Vein endothelial cell (primary cell): ENCODE data around the gene LDLRAD4. TPM values are rescaled to one million over a fixed set of nuclear protein-coding genes. Genes with fewer than 3 reads are reported as not detected.

Experiments
- small RNA-seq: library from RNA; depleted of rRNA; stranded (forward); fragments of <200 nt; gene quantifications from one replicate; pipeline ENCODE3, GENCODE V24; 2012
- total RNA-seq: library from RNA; depleted of rRNA; stranded (reverse); fragments of >200 nt; gene quantifications from 2 replicates; pipeline ENCODE4 v1.2.3, GENCODE V29; 2012

Gene LDLRAD4
- total RNA-seq = 7.0 and 10.1 TPM in 2 replicates

GRCh38 chr18:13218368-13218991 lies at the start of gene LDLRAD4:
Gene LDLRAD4 (plus strand): TSS chr18:13218760.

Small RNAs within 50 kb of the gene (small RNA-seq; reads per million reads assigned to genes)
- gene MIR4526 (not detected), gene MIR5190 (not detected)

Other genes with a start within 250 kb of the LDLRAD4 start
- gene CEP192, start 227.4 kb upstream of the LDLRAD4 start, total RNA-seq = 21.6 and 26.2 TPM in 2 replicates